ENCODE data around the gene CD151. TPM values are rescaled to one million over a fixed set of nuclear protein-coding genes. Genes with fewer than 3 reads are reported as not detected.

Gene CD151
- total RNA-seq, 6 donors from 2014 or later = 179 to 545 (median 421) TPM

DNA sequence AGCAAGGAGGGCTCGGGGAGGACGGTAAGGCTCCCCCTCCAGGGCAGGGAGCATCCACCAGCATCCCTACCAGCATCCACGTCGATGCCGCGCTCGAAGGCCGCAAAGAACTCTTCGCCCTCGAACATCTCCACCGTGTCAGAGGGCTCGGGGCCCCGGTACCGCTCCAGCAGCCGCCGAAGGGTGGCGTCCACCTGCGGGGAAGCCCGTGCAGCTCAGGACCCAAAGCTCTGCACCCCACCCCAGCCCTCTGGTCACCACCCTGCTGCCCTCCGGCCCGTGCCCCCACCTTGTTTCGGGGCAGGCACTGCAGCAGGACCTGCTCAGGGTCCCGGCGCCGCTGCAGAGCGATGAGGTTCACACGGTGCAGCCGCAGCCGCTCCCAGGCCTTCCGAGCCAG lies 32.3 kb upstream of the CD151 start:
- WGBS, 2 donors = 90 to 94% methylated on average over 21 to 30 of the region's 30 CpGs
- H3K27me3 ChIP-seq = no peaks in the 10 kb centered on the region
- peak in 1 of 2 donors; percentile 81 for DNase-seq

GRCh38 chr11:801097-801780 lies 31.5 kb upstream of the CD151 start:
- TF ChIP-seq EP300 (IDR thresholded peaks at IDR 0.05) = no peak
- no peak for TF ChIP-seq POLR2A (IDR thresholded peaks at IDR 0.05)
- TF ChIP-seq CTCF (IDR thresholded peaks at IDR 0.05) = no peak
- TF ChIP-seq POLR2AphosphoS5 (IDR thresholded peaks at IDR 0.05) = no peak
- DNase-seq (peak in 1 of 2 donors; percentile 69), ATAC-seq (ENCODE audit: low FRiP score in 2 of 2) (no peak)
- Histone ChIP-seq H3K27ac (no peak overlapping the region), H3K4me1 (peaks cover 28 to 49% (median 32%) of the 10 kb centered on the region in 4 donors), H3K4me3 (no peak overlapping the region), H3K9me3 (no peaks in the 10 kb centered on the region), H3K27me3 (no peaks in the 10 kb centered on the region), H3K36me3 (peaks cover 0 to 34% (median 8%) of the 10 kb centered on the region in 4 donors)
- WGBS, 2 donors = 92 to 94% methylated on average over 10 to 17 of the region's 20 CpGs

More for the DNA sequence above, 32.3 kb upstream of the CD151 start:
- no peak for ATAC-seq (ENCODE audit: low FRiP score in 2 of 2)
- no peaks in the 10 kb centered on the region for H3K9me3 ChIP-seq
- TF ChIP-seq POLR2A (IDR thresholded peaks at IDR 0.05) (no peak), EP300 (IDR thresholded peaks at IDR 0.05) (no peak), CTCF (IDR thresholded peaks at IDR 0.05) (no peak), POLR2AphosphoS5 (IDR thresholded peaks at IDR 0.05) (no peak)
- H3K4me1 ChIP-seq = peaks cover 33 to 50% (median 34%) of the 10 kb centered on the region in 4 donors
- H3K27ac ChIP-seq = no peak overlapping the region
- H3K36me3 ChIP-seq = peaks cover 0 to 34% (median 8%) of the 10 kb centered on the region in 4 donors
- H3K4me3 ChIP-seq = no peak overlapping the region

DNA sequence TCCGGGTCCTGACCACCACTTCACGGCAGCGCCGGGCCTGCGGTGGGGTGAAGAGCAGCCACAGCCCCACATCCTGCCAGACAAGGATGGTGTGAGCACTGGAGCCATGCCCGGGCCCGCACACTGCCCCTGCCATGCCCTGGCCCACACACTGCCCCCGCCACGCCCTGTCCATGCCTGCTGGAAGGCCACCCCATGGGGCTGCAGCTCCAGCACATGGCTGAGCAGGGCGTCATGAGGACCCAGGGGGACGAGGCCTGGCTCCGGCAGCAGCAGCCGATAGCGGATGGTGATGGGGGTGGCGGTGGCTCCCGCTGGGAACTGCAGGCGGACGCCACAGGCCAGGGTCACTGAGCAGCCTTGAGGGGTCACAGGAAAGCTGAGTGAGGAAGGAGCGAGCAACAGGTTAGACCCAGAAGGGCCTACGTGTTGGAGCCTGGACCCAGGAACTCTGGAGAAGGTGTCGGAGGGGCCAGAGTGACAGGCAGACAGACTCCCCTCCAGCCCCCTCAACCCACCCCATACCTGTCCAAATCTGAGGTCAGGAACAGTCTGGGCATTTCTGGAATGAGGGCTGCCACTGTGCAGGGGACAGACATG lies 30.6 kb upstream of the CD151 start:
- DNase-seq = peak in 1 of 2 donors; percentile 84
- H3K27me3 ChIP-seq = no peaks in the 10 kb centered on the region
- WGBS, 2 donors = 94 to 98% methylated on average over 13 to 18 of the region's 21 CpGs
- no peaks in the 10 kb centered on the region for H3K9me3 ChIP-seq
- peaks cover 0 to 34% (median 8%) of the 10 kb centered on the region in 4 donors for H3K36me3 ChIP-seq
- no peak for TF ChIP-seq EP300 (IDR thresholded peaks at IDR 0.05)
- no peak for TF ChIP-seq POLR2AphosphoS5 (IDR thresholded peaks at IDR 0.05)
- no peak for TF ChIP-seq CTCF (IDR thresholded peaks at IDR 0.05)
- TF ChIP-seq POLR2A (IDR thresholded peaks at IDR 0.05) = no peak
- ATAC-seq (ENCODE audit: low FRiP score in 2 of 2) = no peak
- H3K4me3 ChIP-seq = no peak overlapping the region
- H3K4me1 ChIP-seq = peaks cover 19 to 40% (median 23%) of the 10 kb centered on the region in 4 donors
- H3K27ac ChIP-seq = no peak overlapping the region

DNA sequence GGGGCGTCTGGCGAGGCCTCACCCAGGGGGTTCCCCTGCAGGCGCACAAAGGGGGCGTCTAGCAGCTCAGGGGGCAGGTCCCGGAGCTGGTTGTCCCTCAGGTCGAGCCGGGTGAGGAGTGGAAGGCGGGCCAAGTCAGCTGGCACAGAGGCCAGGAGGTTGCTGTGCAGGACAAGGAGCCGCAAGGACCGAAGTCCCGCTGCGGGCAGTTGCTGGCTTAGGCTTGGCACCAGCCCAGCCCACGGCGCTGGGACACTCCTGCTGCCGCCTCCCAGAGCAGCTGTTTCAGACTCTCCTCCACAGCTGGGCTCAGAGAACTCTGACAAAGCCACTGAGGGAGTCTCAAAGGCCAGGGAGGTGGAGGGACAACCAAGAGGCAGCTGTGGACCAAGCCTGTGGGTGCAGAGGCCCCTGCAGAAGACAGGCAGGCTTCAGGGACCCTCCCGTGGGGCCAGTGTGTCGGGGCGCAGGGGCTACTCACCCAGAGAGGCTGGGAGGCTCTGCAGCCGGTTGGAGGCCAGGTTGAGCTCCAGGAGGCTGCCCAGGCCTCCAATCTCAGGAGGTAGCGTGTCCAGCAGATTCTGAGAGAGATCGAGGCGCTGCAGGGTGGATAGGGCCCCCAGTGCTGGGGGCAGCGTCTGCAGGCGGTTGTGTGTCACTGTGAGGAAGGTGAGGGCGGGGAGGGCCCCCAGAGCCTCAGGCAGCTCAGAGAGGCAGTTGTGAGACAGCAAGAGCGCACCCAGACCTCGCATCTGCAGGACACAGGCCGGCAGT lies 29.9 kb upstream of the CD151 start:
- no peak for TF ChIP-seq CTCF (IDR thresholded peaks at IDR 0.05)
- TF ChIP-seq POLR2AphosphoS5 (IDR thresholded peaks at IDR 0.05) = no peak
- TF ChIP-seq EP300 (IDR thresholded peaks at IDR 0.05) = no peak
- TF ChIP-seq POLR2A (IDR thresholded peaks at IDR 0.05) = no peak
- Histone ChIP-seq H3K4me1 (peaks cover 19 to 32% (median 22%) of the 10 kb centered on the region in 4 donors), H3K27ac (no peak overlapping the region), H3K27me3 (no peaks in the 10 kb centered on the region), H3K4me3 (no peak overlapping the region), H3K9me3 (no peaks in the 10 kb centered on the region), H3K36me3 (peaks cover 0 to 34% (median 8%) of the 10 kb centered on the region in 4 donors)
- 84 to 95% methylated on average over 8 to 27 of the region's 28 CpGs for WGBS, 2 donors
- peak in 1 of 2 donors; percentile 79 for DNase-seq
- no peak for ATAC-seq (ENCODE audit: low FRiP score in 2 of 2)
